GM12878 (cell line): ENCODE results near the gene ZNF311.

Source experiments
- CREM ChIP-seq: IDR thresholded peaks from 2 replicates; pipeline ENCODE4 v1.6.1; 2014; ENCODE audit warnings: antibody characterized with exemption, low read depth
- EP300 ChIP-seq, 2 experiments: fragments of 150-350 bp in 1 of 2; IDR thresholded peaks; 2 replicates each; pipeline ENCODE4 v1.6.1; 2011 to 2012; ENCODE audit warnings: low read depth in 2 of 2, low read length in 2 of 2, borderline replicate concordance in 1 of 2, improper control_type of control experiment in 1 of 2, inconsistent platforms in 1 of 2; ENCODE audit not compliant: control insufficient read depth in 1 of 2
- GABPA ChIP-seq: IDR thresholded peaks from 2 replicates; pipeline ENCODE4 v1.6.1; 2014; ENCODE audit warnings: antibody characterized with exemption, low read depth, mild to moderate bottlenecking, inconsistent platforms
- NBN ChIP-seq: fragments of 450-650 bp; IDR thresholded peaks from 2 replicates; pipeline ENCODE4 v1.6.1; 2016
- POLR2A ChIP-seq: IDR thresholded peaks from 2 replicates; pipeline ENCODE4 v1.6.1; 2011; ENCODE audit warnings: low read depth, mild to moderate bottlenecking, low read length
- POLR2AphosphoS5 ChIP-seq: IDR thresholded peaks from 2 replicates; pipeline ENCODE4 v1.6.1; 2011; ENCODE audit warnings: mild to moderate bottlenecking, low read length, inconsistent platforms
- SMC3 ChIP-seq: IDR thresholded peaks from 2 replicates; pipeline ENCODE4 v1.6.1; 2011; ENCODE audit warnings: low read length, improper control_type of control experiment, borderline replicate concordance
- ZNF274 ChIP-seq: IDR thresholded peaks from one replicate; pipeline ENCODE4 v1.8.0; 2011; ENCODE audit not compliant: insufficient read length, insufficient read depth
- TF ChIP-seq, protein P1 (sequence below), 3 experiments: IDR thresholded peaks in 2 of 3; conservative IDR thresholded peaks in 1 of 3; 2 replicates each; pipeline ENCODE4 v1.5.1; 2011; ENCODE audit warnings: low read depth in 3 of 3, low read length in 3 of 3, mild to moderate bottlenecking in 3 of 3, control low read depth in 2 of 3, moderate library complexity in 2 of 3, inconsistent platforms in 1 of 3, mixed read lengths in 1 of 3; ENCODE audit not compliant: control insufficient read depth in 2 of 3, insufficient read depth in 1 of 3; ENCODE audit errors: extremely low read depth in 1 of 3
- TF ChIP-seq, protein P2 (sequence below): fragments of 450-650 bp; conservative IDR thresholded peaks from 2 replicates; pipeline ENCODE4 v1.6.1; 2017; ENCODE audit warnings: mild to moderate bottlenecking, moderate library complexity
- TF ChIP-seq, protein P3 (sequence below): IDR thresholded peaks from 2 replicates; pipeline ENCODE4 v1.6.1; 2011; ENCODE audit warnings: borderline replicate concordance, low read depth, mild to moderate bottlenecking, moderate library complexity, low read length; ENCODE audit not compliant: insufficient read depth, poor library complexity, severe bottlenecking
- TF ChIP-seq, protein P4 (sequence below): IDR thresholded peaks from 2 replicates; pipeline ENCODE4 v1.6.1; 2012; ENCODE audit warnings: low read depth, low read length, improper control_type of control experiment
- TF ChIP-seq, protein P5 (sequence below): IDR thresholded peaks from 2 replicates; pipeline ENCODE4 v1.6.1; 2012; ENCODE audit warnings: mild to moderate bottlenecking, low read depth, low read length

DNA sequence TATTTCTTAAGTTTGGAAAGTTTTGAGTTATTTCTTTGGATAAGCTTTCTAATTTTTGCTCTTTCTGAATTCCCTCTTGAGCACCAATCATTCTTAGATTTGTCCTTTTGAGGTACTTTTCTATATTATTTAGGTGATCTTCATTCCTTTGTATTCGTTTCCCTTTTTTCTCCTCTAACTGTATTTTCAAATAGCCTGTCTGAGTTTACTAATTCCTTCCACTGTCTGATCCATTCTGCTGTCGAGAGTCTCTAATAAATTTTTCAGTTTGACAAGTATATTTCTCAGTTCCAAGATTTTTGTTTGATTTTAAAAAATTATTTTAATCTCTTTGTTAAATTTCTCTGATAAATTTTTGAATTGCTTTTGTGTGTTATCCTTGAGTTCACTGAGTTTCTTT lies 16.3 kb upstream of the ZNF311 start:
- TF ChIP-seq, protein P1, sequence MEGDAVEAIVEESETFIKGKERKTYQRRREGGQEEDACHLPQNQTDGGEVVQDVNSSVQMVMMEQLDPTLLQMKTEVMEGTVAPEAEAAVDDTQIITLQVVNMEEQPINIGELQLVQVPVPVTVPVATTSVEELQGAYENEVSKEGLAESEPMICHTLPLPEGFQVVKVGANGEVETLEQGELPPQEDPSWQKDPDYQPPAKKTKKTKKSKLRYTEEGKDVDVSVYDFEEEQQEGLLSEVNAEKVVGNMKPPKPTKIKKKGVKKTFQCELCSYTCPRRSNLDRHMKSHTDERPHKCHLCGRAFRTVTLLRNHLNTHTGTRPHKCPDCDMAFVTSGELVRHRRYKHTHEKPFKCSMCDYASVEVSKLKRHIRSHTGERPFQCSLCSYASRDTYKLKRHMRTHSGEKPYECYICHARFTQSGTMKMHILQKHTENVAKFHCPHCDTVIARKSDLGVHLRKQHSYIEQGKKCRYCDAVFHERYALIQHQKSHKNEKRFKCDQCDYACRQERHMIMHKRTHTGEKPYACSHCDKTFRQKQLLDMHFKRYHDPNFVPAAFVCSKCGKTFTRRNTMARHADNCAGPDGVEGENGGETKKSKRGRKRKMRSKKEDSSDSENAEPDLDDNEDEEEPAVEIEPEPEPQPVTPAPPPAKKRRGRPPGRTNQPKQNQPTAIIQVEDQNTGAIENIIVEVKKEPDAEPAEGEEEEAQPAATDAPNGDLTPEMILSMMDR (IDR thresholded peaks at IDR 0.05 in 2 of 3, conservative IDR thresholded peaks at IDR 0.05 in 1 of 3; ENCODE audit: control insufficient read depth in 2 of 3, extremely low read depth in 1 of 3, insufficient read depth in 1 of 3, low read depth in 3 of 3, low read length in 3 of 3): no peak
- TF ChIP-seq NBN (no peak), EP300 (IDR thresholded peaks at IDR 0.05; ENCODE audit: borderline replicate concordance in 1 of 2, control insufficient read depth in 1 of 2, low read depth in 2 of 2, low read length in 2 of 2) (no peak), ZNF274 (no peak), POLR2A (no peak), GABPA (no peak), CREM (no peak), POLR2AphosphoS5 (no peak), SMC3 (no peak)
- TF ChIP-seq, protein P2, sequence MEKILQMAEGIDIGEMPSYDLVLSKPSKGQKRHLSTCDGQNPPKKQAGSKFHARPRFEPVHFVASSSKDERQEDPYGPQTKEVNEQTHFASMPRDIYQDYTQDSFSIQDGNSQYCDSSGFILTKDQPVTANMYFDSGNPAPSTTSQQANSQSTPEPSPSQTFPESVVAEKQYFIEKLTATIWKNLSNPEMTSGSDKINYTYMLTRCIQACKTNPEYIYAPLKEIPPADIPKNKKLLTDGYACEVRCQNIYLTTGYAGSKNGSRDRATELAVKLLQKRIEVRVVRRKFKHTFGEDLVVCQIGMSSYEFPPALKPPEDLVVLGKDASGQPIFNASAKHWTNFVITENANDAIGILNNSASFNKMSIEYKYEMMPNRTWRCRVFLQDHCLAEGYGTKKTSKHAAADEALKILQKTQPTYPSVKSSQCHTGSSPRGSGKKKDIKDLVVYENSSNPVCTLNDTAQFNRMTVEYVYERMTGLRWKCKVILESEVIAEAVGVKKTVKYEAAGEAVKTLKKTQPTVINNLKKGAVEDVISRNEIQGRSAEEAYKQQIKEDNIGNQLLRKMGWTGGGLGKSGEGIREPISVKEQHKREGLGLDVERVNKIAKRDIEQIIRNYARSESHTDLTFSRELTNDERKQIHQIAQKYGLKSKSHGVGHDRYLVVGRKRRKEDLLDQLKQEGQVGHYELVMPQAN: no peak
- TF ChIP-seq, protein P3, sequence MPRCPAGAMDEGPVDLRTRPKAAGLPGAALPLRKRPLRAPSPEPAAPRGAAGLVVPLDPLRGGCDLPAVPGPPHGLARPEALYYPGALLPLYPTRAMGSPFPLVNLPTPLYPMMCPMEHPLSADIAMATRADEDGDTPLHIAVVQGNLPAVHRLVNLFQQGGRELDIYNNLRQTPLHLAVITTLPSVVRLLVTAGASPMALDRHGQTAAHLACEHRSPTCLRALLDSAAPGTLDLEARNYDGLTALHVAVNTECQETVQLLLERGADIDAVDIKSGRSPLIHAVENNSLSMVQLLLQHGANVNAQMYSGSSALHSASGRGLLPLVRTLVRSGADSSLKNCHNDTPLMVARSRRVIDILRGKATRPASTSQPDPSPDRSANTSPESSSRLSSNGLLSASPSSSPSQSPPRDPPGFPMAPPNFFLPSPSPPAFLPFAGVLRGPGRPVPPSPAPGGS: no peak
- TF ChIP-seq, protein P4, sequence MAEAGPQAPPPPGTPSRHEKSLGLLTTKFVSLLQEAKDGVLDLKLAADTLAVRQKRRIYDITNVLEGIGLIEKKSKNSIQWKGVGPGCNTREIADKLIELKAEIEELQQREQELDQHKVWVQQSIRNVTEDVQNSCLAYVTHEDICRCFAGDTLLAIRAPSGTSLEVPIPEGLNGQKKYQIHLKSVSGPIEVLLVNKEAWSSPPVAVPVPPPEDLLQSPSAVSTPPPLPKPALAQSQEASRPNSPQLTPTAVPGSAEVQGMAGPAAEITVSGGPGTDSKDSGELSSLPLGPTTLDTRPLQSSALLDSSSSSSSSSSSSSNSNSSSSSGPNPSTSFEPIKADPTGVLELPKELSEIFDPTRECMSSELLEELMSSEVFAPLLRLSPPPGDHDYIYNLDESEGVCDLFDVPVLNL: no peak
- TF ChIP-seq, protein P5, sequence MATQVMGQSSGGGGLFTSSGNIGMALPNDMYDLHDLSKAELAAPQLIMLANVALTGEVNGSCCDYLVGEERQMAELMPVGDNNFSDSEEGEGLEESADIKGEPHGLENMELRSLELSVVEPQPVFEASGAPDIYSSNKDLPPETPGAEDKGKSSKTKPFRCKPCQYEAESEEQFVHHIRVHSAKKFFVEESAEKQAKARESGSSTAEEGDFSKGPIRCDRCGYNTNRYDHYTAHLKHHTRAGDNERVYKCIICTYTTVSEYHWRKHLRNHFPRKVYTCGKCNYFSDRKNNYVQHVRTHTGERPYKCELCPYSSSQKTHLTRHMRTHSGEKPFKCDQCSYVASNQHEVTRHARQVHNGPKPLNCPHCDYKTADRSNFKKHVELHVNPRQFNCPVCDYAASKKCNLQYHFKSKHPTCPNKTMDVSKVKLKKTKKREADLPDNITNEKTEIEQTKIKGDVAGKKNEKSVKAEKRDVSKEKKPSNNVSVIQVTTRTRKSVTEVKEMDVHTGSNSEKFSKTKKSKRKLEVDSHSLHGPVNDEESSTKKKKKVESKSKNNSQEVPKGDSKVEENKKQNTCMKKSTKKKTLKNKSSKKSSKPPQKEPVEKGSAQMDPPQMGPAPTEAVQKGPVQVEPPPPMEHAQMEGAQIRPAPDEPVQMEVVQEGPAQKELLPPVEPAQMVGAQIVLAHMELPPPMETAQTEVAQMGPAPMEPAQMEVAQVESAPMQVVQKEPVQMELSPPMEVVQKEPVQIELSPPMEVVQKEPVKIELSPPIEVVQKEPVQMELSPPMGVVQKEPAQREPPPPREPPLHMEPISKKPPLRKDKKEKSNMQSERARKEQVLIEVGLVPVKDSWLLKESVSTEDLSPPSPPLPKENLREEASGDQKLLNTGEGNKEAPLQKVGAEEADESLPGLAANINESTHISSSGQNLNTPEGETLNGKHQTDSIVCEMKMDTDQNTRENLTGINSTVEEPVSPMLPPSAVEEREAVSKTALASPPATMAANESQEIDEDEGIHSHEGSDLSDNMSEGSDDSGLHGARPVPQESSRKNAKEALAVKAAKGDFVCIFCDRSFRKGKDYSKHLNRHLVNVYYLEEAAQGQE: no peak
